Measurements from ENCODE around the gene OR51E1. TPM values are rescaled to one million over a fixed set of nuclear protein-coding genes. Genes with fewer than 3 reads are reported as not detected.

OR51E1 gene
- total and polyA plus RNA-seq, 9 of the 15 experiments (the other 6 are each of a cell fraction or from before 2014, with no cell fraction given), result 0.03 to 0.04 TPM; not detected in 7

- peak; percentile 75; the same call in 1 of the 2 replicates for TF ChIP-seq DEAF1 (CRISPR knock-in tag; IDR thresholded peaks at IDR 0.05)
- no peak for TF ChIP-seq VEZF1 (CRISPR knock-in tag; IDR thresholded peaks at IDR 0.05)
- peak; percentile 84 to 91 (median 88) for TF ChIP-seq CTCF (IDR thresholded peaks at IDR 0.05 in 2 of 3, conservative IDR thresholded peaks at IDR 0.05 in 1 of 3; ENCODE audit: insufficient read depth in 2 of 3, low read depth in 1 of 3, low read length in 3 of 3)
- no peak for TF ChIP-seq KLF1 (tag; IDR thresholded peaks at IDR 0.05)
- TF ChIP-seq ZNF280A (IDR thresholded peaks at IDR 0.05; ENCODE audit: low read depth, partially characterized antibody), result no peak
- no peak for TF ChIP-seq ZNF609 (CRISPR knock-in tag; IDR thresholded peaks at IDR 0.05; ENCODE audit: borderline replicate concordance)
- TF ChIP-seq SIX5 (IDR thresholded peaks at IDR 0.05; ENCODE audit: borderline replicate concordance in 1 of 2, insufficient read depth in 1 of 2, low read depth in 1 of 2, low read length in 2 of 2), result no peak
- TF ChIP-seq MITF (IDR thresholded peaks at IDR 0.05), result no peak
- no peak for TF ChIP-seq ZFP91 (CRISPR knock-in tag; IDR thresholded peaks at IDR 0.05)
- no peak for TF ChIP-seq PTBP1 (IDR thresholded peaks at IDR 0.05; ENCODE audit: low read depth, low read length)
Measured at GRCh38 chr11:4636962-4637661, 6.7 kb upstream of the OR51E1 start, which contains the start of gene OR51D1 (continued).

Data from K562 (cell line).